OCI-LY3 (cell line): ENCODE results near the gene PTGS2.

Experiments used
- EZH2phosphoT487 ChIP-seq: fragments of 200-600 bp; shearing (Covaris generic); IDR thresholded peaks from 2 replicates; pipeline ENCODE4 v1.6.1; 2018; ENCODE audit warnings: antibody characterized with exemption, mixed run types, low read depth
- TF ChIP-seq, protein P1 (sequence below): fragments of 200-600, 300-600 bp; sonication (generic); IDR thresholded peaks from 2 replicates; pipeline ENCODE4 v1.5.1; 2014; ENCODE audit warnings: antibody characterized with exemption, low read length, low read depth

DNA sequence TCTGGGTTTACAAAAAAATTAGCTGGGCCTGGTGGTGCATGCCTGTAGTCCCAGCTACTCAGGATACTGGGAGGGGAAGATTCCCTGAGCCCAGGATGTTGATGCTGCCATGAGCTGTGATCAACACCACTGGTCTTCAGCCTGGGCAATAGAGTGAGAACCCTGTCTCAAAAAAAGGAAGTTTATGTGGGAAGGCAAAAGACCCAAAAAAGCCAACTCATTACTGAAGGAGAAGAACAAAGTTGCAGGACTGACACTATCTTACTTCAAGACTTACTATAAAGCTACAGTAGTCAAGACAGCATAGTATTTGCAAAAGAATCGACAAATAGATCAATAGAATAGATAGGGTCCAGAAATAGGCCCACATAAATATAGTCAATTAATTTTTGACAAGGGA, 9.2 kb upstream of the PTGS2 start:
- TF ChIP-seq, protein P1, sequence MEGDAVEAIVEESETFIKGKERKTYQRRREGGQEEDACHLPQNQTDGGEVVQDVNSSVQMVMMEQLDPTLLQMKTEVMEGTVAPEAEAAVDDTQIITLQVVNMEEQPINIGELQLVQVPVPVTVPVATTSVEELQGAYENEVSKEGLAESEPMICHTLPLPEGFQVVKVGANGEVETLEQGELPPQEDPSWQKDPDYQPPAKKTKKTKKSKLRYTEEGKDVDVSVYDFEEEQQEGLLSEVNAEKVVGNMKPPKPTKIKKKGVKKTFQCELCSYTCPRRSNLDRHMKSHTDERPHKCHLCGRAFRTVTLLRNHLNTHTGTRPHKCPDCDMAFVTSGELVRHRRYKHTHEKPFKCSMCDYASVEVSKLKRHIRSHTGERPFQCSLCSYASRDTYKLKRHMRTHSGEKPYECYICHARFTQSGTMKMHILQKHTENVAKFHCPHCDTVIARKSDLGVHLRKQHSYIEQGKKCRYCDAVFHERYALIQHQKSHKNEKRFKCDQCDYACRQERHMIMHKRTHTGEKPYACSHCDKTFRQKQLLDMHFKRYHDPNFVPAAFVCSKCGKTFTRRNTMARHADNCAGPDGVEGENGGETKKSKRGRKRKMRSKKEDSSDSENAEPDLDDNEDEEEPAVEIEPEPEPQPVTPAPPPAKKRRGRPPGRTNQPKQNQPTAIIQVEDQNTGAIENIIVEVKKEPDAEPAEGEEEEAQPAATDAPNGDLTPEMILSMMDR: no peak
- TF ChIP-seq EZH2phosphoT487: no peak
